Suppressor macrophage (primary cell): Measurements from ENCODE around the gene TRIM31.

ENCODE experiments used
- DNase-seq, 4 experiments: peaks; one replicate each; pipeline ENCODE4 v3.0.0-alpha.2; 2020 to 2022

Gene TRIM31

GRCh38 chr6:30075094-30075789 lies 37.6 kb downstream of the TRIM31 start, which contains the start of gene RNF39:
RNF39 (minus strand) TSS chr6:30075769; CDS start chr6:30075585, 184 bp downstream.
- DNase-seq = no peak

DNA sequence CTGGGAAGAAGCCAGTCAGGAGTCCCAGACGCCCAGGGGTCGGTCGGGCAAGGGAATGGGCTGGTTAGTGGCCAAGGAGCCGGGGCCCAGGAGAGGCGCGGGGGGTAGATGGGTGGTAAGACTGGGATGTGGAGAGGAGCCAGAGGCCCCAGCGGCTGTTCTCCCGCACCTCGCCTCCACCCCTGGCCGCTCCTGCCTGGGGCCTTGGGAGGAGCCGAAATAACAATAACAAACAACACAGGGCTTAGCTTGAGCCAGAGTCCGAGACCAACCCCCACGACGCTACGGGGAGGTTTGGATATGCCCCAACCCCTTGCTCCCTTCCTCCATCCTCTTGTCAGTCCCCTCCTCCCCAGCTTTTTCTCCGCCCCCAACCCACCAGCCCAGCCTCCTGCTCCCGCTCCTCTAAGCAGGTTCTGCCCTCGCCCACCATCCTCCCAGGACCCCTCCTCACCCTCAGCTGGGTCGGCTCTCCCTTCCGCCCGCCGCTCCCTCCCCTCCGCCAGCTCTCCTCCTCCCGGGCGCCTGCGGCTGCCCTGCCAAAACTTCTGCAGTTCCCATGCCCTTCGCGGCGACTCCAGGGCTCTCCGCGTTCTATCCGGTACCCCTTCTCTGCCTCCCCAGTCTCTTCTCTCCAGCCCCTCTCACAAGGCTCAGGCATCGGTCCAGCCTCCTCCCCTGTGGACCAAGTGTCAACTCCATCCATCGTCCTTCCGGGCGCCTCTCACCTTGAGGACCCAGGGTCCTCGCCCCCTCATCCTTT lies 38.4 kb downstream of the TRIM31 start:
- no peak for DNase-seq

DNA sequence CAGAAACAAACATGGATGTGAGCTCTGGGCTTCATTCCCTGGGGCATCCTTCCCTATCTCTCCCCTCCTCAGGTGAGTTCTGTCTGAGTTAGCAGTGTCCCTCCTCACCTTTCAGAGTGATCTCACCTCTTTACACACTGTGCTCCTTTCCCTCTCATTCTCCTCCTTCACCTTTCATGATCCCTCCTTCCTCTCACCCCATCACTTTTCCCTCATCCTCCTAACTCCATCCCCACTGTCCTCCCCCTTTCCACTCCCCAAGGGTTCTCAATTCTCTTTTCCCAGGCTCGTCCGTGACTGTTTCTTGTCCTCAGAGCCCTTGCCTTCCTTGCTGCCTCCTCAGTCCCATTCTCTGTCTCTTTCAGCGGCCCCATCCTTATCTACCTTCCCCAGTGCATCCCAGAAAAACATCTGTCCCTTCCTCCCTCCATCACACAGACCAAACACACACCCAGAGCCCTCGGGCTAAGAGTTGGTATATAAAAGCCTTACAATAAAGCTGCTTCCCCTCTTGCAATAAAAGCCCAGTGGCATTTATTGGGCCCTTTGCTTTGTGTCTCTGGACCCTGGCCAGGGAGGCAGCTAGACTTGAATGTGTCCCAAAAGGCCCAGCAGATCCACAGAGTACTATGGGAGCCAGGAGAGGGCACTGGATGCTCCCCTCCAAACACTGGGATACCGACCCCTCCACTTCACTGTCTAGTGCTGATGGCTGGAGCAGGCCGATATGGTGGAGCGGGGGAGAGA lies 39.2 kb downstream of the TRIM31 start:
- DNase-seq = no peak

GRCh38 chr6:30071858-30072257 lies 41.0 kb downstream of the TRIM31 start:
- no peak for DNase-seq

- peak in 1 of 4 experiments; percentile 27 for DNase-seq
These were observed 41.6 kb downstream of the TRIM31 start for GRCh38 chr6:30071081-30071818.

DNA sequence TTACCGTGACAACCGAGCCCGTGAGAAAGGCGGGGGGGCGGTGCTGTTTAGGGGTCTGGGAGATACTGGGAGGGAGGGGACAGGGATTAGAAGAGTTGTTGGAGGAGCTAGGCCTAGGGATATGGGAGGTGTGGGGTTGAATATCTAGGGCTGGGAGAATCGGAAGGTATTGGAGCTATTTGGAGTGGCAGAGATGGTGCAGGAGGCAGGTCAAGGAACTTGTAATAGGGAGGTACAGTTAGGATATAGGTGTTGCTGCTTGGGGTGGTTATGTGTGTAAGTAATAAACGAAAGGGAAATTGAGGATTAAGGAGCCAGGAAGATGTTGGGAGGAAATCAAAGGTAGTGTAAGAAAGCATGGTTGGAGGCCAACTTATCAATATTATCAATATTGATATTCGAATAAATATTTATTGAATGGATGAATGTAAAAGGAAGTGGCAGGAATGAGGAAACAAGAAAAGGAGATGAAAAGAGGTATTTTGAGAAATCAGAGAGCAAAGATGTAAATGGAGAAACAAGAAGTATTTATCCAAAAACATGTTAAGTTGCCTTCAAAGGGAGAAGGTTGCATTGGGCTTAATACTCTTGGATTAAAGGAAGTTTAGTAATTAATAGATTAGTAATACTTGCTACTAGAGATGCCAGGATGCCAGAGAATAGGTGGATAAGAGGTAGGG lies 45.3 kb downstream of the TRIM31 start:
- no peak for DNase-seq

DNA sequence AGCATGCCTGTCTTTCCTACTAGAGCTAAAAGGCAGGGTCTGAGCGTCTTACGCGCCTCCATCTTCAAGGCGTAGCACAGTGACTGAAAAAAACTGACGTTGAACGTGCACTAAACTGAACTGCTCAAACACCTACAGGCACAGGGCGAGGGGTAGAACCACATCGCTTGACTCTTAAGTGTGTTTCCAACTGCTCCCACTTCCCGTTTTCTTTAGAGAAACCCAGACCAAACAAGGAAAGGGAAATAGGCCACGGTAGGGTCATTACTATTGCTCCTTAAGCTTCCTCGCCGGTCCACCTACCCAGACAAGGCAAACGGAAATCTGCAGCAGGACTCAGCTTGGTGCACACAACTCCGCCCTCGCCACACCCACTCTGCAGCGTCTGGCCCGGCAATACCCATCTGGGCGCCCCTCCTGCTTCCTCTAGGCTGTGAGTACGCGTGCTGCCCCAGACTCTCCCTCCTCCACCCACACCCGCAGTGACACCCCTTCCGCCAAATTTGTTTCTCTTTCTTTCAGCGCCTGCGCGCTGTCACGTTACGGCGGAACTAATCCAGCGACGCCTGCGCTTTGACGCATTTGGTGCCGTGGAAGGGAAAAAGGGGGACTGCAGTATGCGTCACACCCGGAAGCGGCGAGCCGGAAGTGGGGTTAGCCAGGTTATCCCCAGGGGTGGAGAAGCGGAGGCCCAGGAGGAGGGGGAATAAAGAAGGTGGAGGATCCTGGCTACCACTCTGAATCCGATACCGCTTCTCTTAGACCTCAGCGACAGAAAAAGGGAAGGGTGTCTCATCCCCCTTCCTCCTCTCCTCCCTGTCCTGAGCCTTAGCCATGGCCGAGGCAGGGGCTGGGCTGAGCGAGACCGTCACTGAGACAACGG lies 46.1 kb downstream of the TRIM31 start, which contains the start of gene PPP1R11:
Gene PPP1R11 (plus strand): TSS at position 622 of the 883 bp plus-strand sequence. CDS start 213 bp downstream, at position 835.
- DNase-seq = peak; percentile 99 to 100 (median 99)

DNA sequence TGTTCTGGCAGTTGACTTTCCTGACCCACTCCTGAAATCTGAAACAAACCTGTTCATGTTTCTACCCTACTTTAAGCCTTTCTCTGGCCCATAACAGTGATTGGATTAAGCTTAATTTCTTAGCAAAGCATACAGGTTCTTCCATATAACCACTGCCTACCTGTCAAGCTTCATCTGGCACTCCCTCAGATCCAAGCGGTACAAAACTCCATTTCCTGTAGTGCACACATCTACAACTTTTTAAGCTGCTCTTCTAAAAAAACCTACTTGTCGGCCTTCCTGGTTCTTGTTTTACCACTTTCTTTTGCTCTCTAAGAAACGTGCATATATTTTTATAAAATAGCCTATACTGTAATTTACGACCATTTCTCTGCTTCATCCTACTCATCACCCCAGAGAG lies 46.8 kb downstream of the TRIM31 start:
- DNase-seq = no peak

DNA sequence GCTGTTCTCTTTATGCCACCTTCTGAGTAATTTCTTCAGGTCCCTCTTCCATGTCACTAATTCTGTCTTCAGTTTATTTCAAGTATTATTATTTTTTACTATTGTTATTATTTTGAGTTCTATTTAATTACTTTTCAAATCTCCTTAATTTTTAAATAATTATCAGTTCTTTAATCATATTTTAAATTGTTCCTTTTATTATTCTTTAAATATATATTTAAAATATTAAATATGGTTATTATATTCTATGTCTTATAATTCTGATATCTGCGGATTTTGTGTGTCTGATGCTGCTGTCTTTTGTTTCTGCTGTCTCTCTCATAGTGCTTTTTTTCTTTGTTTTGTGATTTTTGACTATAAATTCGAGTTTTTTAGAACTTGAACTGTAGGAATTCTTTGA lies 49.6 kb downstream of the TRIM31 start:
- DNase-seq = no peak

DNA sequence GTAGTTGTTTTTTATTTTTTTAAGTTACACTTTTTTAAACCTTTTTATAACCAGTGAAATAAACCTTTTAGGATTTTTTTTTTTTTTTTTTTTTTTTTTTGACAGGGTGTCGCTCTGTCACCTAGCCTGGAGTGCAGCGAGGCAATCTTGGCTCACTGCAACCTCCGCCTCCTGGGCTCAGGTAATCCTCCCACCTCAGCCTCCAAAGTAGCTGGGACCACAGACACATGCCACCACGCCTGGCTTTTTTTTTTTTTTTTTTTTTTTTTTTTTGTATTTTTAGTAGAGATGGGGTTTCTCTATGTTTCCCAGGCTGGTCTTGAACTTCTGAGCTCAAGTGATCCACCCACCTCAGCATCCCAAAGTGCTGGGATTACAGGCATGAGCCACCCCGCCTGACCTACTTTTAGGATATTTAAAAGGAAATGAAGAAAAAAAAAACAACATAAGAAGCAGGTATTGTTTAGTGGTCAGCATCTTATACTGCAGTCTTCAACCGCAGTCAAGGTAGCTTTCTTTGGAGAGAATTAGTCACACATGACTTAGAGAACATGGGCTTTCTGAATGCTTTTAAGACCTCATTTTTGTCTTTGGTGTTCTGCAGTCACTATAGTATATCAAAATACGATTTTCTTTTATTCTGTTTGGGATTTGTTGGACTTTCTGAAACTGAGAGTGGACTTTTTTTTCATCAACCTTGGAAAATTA lies 50.3 kb downstream of the TRIM31 start:
- no peak for DNase-seq

- peak in 1 of 4 experiments; percentile 13 for DNase-seq
These were observed 50.9 kb downstream of the TRIM31 start for GRCh38 chr6:30061858-30062458.

DNA sequence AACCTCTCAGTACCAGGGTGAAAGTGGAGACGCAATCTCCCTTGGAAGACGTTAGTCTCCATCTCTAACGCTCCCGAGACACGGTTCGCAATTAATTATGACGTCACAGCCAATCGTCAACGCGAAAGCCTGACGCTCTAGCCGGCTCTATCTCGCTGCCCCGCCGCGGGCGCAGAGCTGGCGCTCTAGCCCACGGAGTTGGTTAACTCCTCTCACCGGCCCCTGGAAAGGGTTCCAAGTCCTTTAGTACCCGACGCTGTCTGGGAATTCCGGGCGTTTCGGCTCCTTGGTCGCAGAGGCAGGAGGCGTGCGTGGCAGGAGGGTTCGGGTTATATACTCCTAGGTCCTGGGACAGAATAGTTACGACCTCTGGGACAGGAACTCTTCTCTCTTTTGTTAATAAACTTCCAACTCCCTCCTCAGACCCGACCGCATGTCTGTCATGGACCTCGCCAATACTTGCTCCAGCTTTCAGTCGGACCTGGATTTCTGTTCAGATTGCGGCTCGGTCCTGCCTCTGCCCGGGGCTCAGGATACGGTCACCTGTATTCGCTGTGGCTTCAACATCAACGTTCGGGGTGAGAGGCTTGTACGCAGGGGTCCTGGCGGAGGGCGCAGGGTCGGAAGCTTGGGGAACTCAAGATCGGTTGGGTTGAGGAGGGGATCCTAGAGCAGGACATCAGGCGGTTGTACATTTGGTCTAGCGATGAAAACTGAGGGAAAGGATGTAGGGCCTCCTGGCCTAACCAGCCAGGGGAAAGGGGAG lies 51.6 kb downstream of the TRIM31 start, which contains the start of gene POLR1H:
Gene POLR1H (plus strand): TSS at position 174 of the 766 bp plus-strand sequence. CDS start 260 bp downstream, at position 434.
- peak; percentile 95 to 98 (median 98) for DNase-seq

DNA sequence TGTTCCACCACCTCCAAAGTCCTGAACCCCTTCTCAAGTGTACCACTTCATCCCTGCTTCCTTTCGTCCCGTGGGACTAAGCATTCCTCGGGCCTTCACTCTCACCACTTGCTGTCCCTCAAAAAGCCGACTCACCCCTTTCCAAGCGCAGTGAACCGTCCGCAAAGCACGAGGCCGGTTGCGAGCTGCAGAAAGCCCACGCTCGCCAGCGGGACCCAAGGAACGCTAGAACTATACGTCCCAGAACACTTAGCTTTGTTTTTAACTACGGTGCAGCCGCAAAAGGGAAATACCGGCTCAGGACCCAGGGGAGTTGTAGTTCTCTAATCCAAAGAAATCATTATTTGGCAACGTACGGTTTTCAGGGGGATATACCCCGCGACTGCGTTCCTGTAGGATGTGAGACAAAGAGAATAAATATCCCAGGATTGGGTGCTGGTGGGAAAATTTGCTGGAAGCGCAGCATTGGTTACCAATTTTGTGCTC lies 52.2 kb downstream of the TRIM31 start:
- DNase-seq = peak; percentile 68 to 86 (median 78)

GRCh38 chr6:30055513-30055912 lies 57.4 kb downstream of the TRIM31 start:
- DNase-seq = no peak

GRCh38 chr6:30053682-30054081 lies 59.2 kb downstream of the TRIM31 start:
- DNase-seq = no peak
